Right hindlimb (tissue), 1 donor: ENCODE data around the gene SYTL3.

Experiments used
- DNase-seq: peaks from one replicate; pipeline ENCODE4 v3.0.0-alpha.2; 2018

SYTL3 gene

DNA sequence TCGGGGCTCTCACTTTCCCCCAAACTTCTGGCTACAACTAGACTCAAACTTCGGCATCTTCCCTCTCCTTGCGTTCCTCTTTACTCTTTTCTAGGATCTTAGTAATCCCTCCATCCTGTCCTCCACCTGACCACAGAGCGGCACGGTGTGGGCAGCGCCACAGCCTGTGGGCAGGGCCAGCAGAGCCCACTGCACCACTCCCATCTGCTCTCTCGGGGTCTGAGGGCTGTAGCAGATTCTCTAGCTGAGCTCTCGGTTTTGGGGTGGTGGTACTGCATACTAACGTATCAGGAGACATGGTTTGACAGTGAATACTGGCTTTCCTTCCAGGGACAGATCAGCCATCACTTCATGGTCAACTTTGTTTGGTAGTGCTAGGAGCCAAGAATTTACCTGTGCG is 111.9 kb downstream of the SYTL3 start:
- DNase-seq: no peak

DNA sequence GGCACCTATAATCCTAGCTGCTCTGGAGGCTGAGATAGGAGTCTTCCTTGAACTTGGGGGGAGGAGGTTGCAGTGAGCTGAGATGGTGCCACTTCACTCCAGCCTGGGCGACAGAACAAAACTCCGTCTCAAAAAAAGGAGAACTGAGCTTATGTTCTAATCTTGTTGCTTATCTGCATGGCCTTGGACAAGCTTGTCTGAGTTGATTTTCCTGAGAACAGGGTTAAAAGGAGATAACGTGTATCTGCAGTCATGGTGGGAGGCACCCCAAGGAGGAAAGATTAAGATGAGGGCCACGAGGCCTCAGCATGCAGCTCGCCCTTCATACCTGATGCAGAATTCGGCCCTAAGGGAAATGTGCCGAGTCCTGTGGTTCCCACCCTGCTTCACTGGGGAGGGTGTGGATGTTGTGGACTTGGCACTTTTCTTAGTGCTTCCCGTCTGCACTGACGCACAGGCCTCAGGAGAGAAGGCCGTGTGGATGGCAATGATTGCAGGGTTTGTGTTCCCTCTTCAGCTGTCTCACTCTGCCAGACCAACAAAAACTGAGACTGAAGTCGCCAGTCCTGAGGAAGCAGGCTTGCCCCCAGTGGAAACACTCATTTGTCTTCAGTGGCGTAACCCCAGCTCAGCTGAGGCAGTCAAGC is 113.1 kb downstream of the SYTL3 start:
- DNase-seq: peak; percentile 44

DNA sequence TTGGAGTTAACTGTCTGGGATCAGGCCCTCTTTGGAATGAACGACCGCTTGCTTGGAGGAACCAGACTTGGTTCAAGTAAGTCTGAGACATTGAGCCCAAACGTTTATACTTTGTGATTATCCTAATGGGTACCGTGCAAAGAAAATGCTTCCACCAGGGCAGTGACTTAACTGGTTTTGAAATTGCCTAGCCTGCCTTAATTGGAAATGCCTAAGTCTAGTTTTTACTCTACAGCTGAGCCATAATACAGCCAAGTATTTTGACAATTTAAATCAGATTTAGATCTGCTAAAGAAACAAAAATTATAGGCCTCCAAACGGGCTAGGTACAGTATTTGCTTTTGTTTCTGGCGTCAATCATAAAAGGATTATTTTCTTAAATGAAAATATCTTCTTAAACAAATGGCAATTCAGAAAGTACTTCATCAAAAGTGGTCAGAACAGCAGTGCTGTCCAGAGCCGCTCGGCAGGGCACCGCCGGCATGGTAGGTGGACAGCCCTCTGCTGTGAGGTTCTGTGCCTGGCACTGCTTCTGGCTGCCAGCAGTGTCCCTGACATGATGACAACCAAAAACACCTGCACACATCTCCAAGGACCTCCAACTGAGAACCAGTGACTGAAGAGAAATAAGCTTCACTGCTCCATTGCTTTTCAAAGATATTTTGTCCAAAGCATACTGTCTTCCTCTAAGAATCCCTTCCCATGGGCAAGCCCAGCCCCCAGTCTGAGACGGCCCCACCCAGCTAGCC is 113.8 kb downstream of the SYTL3 start:
- no peak for DNase-seq

DNA sequence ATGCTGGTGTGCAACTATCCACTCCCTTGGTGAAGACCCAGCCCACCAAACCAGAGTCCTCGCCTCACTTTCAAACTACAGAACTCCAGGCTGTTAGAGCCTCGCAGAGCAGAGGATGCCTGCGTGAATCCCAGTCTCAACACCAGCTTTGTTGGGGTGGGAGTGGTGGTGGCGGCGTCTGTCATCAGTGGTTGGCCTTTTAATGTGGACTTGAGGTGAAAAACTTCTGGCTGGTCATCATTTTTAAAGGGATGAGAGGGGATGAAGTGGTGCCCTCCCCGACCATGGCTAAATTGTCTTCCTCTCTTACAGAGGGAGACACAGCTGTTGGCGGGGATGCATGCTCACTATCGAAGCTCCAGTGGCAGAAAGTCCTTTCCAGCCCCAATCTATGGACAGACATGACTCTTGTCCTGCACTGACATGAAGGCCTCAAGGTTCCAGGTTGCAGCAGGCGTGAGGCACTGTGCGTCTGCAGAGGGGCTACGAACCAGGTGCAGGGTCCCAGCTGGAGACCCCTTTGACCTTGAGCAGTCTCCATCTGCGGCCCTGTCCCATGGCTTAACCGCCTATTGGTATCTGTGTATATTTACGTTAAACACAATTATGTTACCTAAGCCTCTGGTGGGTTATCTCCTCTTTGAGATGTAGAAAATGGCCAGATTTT is 114.5 kb downstream of the SYTL3 start:
- no peak for DNase-seq

DNA sequence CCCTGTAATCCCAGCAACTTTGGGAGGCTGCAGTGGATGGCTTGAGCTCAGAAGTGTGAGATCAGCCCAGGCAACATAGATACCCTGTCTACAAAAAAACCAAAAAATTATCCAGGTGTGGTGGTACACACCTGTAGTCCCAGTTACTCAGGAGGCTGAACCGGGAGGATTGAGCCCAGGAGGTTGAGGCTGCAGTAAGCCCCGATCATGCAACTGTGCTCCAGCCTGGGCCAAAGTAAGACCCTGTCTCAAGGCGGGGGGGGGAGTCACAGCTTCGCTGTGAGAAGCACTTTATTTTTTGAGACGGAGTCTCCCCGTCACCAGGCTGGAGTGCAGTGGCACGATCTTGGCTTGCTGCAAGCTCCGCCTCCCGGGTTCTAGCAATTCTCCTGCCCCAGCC is 115.1 kb downstream of the SYTL3 start:
- no peak for DNase-seq

DNA sequence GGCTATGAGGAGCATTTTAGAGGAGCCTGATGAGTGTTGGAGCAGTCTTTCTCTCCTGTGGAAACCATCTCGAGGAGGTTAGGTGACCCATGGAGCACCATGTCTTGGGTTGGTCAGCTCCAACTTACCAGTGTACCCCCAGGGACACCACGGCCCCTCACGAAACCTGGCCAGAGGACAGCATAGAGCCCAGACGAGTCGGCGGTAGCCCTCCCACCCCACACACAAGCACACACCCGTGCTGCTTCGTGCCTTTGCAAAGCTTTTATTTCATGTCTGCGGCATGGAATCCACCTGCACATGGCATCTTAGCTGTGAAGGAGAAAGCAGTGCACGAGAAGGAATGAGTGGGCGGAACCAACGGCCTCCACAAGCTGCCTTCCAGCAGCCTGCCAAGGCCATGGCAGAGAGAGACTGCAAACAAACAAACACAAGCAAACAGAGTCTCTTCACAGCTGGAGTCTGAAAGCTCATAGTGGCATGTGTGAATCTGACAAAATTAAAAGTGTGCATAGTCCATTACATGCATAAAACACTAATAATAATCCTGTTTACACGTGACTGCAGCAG is 115.7 kb downstream of the SYTL3 start:
- DNase-seq: no peak

DNA sequence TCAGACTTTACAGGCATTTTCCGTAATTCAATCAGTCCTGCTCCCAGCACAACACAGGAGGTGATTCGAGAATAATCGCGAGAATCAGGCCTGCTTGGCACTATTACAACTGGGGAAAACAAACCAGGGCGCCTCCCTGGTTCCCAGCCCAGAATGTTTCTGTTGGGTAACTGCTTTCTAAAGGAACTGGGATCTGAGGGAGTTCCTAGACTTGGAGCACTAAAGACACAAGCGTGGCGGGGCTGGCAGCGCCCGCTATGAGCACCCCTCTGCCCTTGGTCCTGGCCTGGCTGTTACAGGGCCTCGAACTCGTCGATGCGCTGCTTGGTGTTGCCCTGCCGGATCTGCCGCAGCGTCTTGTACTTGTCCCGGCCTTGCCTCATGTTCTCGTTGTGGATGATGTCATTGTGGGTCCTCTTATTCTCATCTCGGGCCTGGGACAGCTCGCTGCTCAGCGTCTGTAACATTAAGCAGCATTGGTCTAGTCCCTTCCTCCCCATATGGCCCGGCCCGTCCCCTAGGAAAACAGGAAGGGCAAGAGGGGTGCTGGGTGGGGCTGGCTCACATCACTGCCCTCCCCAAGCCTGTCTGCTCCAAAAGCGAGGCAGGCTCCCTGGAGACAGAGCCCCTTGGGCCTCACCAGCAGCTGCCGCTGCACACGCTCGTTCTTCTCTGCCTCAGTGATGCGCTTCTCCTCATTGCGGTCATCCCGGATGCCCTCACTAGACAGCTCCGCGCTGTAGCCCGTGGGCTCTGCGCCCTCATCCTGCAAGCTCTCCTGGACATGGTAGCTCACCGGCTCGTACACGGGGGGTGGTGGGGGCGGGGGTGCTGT is 117.0 kb downstream of the SYTL3 start:
- DNase-seq: no peak

DNA sequence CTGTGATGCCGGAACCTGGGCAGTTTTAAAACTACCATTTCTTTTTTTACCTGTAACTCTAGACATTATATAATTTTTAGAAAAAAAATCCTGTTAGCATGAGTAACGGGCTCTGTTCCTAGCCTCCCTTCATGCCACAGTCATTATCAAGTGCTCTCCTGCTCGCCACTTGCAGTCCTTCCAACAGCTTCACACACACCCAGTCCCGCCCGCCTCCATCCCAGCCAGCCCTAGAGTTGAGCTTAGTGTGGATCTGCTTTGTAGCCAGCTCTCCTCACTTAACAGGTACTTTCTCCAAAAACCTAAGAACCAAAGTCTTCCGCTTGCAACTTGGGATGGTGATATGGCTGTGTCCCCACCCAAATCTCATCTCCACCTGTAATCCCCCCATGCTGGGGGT is 117.9 kb downstream of the SYTL3 start:
- no peak for DNase-seq

DNA sequence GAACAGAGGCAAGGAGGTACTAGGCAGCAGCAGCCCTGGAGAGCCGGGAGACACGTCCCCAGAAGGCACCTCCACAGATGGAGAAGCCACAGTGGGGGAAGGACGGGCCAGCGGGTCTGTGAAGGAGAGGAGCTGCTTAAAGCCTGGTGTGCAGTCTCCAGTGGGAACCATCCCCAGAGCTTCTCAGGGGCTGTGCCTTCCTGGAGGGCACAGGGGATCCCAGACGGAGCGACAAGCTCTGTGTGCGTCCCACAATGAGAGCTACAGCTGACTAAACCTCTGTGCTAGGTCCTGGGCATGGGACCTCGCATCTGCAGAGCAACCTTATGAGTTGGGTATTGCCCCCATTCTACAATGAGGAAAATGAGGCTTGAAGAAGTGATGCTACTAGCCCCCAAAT is 118.6 kb downstream of the SYTL3 start:
- no peak for DNase-seq

DNA sequence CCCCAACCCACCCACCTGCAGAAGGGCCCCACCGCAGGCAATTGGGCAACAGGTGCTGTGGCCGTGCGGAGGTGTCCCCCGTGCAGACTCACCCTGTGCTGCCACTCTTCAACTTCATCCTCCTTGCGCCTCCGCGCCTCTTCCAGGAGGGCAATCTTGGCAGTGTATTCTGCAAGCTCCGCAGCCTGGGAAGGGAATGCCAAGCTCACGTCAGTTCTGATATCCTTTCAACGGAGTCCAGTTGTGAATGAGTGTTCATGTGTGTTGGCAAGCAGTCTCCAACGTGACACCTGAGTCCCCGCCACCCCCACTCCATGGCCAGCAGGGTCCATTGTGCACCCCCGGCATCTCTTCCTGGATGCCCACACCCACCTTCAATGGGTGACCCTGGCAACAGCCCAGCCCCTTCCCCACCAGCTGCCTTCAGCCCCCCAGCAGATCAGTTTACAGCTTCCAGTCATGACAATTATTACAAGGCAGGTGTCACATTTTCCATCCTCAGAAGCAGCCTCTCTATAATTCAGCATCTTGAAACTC is 119.4 kb downstream of the SYTL3 start:
- no peak for DNase-seq

DNA sequence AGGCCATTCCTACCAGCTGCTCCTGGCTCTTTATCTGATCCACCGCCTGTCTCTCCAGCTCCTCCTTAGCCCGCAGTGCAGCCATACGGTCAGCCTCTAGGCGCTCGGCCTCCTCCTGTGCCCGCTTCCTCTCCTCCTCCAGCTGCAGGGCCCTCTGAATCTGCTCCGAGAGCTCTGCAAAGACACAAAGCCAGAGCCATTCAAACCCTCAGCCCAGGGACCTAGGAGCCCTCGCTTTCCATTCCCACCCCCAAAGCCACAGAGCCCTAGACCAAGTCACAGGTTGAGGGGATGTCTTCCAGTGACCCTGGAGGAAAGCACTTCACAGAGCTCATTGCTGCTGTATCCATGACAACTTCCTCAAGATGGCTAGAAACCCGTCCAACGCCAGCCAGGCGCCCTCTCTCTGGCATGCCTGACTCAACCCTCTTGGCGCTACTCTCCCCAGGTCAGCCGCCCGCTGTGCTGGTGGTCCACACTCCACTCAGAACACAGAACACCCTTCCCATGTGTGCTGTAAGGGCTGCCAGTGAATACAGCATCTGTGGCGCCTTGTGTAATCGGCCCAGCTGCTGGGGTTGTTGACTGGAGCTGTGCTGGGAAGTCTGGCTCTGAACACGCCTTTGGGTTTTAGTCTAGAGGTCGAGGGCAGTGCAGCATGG is 120.0 kb downstream of the SYTL3 start:
- peak; percentile 78 for DNase-seq

DNA sequence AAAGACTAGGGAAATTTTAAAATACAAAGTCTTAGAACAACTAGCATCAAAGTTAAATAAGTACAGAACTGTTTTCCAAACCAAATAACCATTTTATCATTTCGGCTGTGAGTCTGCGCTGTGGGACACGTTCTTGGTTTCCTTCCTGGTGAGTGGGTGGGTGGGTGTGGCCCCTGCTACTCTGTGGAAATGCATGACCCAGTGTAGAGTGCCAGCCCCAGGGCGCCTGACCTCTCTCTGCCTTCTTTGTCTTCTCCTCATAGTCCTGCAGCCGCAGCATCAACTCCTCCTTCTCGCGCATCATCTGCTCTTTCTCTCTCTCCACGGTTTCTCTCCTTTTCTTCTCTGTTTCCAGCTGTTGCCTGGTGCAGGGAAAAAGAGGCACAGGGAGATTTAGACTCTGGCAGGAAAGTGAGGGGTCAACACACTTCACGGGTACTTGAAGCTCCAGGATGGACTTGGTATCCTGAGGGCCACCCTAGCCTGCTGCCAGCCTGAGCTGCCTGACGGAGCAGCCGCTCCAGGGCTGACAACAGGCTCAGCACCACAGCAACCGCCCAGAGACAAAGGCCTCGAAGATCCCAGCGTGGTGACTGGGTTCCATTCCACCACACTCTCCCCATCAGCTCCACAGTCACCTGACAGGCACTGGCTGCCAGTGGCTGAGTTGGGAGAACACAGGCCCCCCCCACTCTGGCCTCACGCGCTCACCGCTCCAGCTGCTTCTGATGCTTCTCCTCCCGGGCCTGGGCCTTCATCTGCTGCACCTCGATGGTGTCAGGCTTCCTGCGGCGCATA is 120.9 kb downstream of the SYTL3 start:
- DNase-seq: no peak

DNA sequence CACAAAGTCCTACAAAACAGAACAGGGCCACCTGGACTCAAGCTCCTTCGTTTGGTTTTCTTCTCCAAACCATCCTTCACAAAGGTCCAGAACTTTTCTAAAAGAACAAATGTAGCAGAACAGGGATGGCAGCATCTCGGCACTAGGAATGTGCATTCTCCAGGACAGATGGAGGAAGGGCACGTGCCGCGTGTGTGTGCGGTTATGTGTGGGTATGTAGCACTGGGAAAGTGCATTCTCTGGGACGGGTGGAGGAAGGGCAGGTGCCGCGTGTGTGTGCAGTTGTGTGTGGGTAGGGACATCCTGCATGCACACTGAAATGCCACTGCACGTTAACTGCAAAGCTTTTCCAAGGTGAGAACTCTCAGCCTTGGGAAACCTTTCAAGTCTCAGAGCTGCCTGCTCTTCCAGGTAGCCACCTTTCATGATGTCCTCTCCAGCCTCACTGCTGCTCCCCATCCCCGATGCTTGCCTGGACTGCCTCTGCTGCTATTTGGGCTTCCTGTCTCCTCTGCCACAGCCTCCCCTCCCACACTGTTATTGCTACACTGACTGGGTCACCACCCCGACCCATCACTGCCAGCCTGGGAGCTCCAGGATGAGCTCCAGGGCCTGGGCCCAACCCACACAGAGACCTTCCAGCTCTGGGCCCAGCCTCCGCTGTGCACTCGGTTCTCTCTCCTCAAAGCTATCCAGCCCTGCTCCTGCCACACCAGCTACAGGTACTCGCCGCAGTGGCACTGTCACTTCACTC is 121.7 kb downstream of the SYTL3 start:
- DNase-seq: no peak

DNA sequence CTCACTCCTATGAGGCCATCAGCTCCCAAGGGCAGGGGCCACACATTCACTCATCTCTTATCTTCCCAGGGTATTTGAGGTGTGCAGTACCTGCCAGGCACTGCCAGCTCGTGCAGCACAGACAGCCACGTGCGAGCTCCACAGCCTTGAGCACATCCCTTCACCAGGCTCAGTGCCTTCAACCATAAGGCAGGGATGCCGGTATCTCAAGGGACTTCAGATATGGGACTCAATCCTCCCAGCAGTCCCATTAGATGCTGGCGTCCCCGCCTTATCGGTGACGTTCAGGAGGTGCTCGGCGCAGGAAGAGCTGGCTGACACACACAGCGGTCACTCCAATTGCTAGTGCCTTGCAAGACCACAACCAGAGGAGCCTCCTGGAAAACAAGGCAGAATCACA is 122.3 kb downstream of the SYTL3 start:
- no peak for DNase-seq

DNA sequence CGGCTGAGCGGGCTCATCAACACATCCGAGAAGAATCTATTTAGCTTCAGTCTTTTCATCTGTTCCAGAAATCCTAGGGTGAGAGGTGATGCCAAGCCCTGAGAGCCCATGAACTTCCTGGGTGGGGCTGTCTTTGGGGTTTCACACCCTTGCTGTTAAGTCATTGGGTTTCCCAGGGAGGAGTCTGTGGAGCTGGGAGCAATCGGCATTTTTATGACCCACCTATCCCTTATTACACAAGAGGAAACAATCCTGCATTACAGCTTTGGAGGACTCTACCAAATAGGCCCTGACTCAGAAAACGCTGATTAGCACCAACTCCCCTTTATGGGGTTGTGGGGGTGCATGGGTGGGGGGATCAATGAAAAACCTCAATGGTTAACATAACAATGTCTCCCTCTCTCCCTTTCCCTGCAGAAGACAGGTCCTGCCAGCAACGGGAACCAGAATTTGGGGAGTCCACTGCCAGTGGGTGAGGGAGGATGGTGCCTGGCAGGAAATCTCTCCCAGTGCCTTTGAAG is 123.1 kb downstream of the SYTL3 start:
- no peak for DNase-seq

DNA sequence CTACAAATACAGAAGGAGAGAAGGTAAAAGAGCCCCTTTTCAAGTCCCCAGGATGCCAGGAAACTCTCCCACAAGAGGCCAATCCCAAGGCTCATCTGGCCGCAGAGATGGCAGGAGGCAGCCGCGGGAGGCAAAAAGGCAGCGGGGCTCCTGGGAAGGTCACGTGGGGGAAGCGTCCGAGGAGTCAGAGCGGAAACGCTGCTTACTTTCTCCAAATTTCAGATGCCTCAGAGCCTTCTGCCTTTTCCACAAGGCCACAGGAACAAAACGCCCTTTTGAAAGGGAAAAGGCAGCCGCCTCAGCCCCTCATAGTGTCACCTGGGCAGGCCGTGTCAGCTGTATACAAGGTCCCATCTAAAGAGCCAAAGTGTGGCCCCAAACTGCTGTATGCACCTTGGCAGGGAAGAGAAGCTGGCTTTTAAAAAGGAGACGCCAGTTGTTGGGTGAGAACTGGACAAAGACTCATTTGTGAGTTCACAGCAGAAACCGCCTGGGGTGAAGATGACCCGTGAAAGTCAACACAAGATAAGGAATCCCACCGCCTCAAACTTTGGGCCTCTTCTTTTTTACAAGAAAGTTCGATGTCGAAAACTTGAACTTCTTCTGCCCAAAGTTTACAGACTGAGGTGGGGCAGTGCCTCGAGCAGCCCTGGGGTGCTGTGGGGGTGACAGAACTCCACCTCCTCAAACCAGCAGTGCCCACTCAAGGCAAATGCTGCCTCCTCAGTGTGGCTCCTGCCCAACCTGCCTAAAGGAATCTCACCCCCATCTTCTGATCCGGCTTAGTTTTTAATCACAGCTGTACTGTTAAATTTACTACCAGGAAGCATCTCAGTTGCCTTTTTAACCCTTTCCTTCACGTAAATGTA is 124.0 kb downstream of the SYTL3 start:
- no peak for DNase-seq

DNA sequence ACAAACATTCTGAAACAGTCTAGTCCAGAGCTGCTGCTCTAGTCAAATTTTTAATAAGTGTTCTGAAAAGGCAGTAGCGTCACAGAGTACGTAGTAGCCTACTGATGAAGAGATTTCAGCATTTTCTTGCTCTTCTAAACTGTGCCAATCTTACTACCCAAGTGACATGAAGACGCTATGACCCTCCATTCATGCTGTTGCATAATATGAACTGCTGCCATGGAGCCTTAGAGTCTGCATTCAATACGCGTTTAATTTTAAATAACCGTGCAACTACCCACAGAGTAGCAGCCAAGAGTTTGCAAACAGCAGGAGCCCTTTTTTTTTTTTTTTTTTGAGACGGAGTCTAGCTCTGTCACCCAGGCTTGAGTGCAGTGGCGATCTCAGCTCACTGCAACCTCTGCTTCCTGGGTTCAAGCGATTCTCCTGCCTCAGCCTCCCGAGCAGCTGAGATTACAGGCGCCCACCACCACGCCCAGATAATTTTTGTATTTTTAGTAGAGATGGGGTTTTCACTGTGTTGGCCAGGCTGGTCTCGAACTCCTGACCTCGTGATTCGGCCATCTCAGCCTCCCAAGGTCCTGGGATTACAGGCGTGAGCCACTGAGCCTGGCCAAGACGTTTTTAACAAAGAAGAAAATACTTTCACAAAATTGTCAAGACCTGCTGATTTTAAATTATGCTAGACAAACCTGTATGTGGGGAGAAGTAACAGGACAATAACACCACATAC is 125.0 kb downstream of the SYTL3 start:
- no peak for DNase-seq

DNA sequence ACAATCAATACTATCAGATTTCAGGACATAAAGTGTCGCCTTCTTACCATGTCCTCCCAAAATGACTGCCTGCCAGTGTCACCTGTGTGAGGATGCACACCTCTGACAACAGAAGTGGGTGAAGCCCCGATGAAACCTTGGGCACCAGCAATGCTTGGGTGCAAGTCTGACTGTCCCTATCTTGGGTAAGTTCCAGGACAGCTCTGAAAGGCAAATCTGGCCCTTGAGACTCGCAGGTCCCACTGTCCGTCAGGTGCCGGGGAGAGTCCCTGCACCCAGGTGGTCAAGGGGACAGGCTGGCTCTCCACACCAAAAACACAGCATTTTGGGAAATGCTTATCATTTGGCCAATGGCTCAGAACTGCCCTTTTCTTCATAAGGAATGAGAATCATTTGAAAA is 126.0 kb downstream of the SYTL3 start:
- no peak for DNase-seq
